ENCODE measurements around the gene SMIM44.

DNA sequence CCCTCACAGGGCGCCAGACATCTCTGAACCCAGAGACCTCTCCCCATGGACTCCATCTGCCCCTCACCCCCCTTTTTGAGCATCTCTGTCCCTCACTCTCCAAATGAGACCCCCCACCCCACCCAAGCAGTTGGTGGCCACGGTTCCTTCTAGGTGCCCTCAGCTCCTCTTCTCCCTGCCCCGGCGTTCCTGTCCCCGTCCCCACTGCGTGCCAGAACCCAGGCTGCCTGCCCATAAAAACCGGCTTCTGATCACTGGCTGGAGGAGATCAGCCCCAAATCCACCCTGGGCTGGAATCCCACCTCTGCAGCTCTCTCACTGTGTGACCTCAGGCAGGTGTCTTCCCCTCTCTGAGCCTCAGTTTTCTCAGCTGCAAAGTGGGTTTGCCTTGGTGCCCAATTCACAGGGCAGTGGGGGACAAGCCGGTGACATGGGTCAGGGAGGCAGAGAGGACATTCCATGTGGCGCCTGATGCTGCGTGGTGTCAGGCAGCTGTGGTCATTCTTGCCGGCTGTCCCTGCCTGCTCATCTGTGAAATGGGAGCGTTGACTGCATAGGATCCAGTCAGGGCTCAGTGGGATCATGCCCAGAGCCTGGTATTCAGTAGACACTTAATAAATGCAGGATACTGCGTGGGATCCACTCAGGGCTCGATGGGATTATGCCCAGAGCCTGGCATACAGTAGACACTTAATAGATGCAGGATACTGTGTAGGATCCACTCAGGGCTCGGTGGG, 28.4 kb downstream of the SMIM44 start:
- TF ChIP-seq CTCF (IDR thresholded peaks at IDR 0.05; ENCODE audit: low read length) (no peak), EZH2 (optimal IDR thresholded peaks at IDR 0.05; ENCODE audit: low read depth, low read length) (no peak), EZH2phosphoT487 (IDR thresholded peaks at IDR 0.05; ENCODE audit: low read length) (no peak)
